IPS DF 19.7 (cell line): Measurements from ENCODE around the gene SLCO4A1.
"Not testable (repeated sequence)": the region's sequence is repeated elsewhere in the genome, so short reads cannot be mapped to it uniquely, and the experiment has no call there.

Source experiments
- DNase-seq: peaks from one replicate; pipeline ENCODE4 v3.0.0-alpha.2; 2013; ENCODE audit warnings: low read depth, low spot score

SLCO4A1 gene

DNA sequence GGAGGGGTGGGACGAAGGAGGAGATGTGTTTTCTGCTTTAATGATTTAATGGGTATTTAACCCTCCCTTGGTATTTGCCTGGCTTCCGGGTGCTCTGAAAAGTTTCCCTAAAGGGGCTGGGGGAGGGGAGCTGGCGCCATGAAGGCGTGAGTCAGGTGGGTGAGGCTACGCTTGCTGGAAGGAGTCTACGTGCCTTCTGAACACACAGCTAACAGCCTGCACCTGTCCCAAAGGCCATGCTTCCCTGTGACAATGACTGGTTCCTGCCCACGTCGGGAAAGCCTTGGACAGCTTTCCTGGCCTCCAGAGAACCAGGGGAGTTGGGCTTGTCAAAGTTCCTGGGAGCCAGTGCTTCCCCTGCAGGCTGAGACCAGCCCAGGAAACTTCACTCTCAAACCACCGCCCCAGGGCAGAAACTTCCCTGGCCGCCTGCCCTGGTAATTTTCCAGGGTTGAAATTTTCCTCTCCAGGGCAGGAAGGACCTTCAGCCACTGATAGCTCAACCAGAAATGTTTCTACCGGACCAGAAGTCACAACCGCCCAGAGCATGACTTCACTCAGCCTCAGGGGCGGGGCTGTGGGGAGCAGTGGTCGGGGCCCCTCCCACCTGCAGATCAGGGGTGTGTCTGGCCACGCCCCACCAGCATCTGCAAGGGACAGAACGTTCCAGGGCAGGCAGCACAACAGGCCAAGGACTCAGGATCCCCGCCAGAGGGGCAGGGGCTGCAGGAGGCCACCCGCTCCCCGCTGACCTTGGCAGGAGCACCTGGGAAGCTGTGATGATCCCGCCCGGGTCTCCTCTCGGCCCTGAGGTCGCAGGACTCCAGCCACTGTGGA, 18.6 kb upstream of the SLCO4A1 start:
- DNase-seq = no peak

DNA sequence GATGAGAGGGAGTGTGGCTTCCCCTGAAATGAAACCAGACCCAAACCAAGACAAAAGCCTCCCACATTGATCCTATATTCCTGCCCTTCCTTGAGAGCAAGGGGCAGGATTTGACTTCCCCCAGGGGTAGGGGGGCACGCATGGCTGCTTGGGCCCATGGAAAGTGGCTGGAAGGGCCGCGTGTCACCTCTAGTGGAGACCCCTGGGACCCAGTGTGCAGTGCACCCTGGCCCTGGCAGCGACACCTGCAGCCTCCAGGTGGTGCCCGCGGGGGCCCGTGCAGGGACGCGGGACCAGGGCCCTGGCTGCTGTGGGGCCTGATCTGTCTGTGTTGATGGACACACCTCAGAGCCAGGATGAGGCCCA, 18.0 kb upstream of the SLCO4A1 start:
- DNase-seq = no peak

DNA sequence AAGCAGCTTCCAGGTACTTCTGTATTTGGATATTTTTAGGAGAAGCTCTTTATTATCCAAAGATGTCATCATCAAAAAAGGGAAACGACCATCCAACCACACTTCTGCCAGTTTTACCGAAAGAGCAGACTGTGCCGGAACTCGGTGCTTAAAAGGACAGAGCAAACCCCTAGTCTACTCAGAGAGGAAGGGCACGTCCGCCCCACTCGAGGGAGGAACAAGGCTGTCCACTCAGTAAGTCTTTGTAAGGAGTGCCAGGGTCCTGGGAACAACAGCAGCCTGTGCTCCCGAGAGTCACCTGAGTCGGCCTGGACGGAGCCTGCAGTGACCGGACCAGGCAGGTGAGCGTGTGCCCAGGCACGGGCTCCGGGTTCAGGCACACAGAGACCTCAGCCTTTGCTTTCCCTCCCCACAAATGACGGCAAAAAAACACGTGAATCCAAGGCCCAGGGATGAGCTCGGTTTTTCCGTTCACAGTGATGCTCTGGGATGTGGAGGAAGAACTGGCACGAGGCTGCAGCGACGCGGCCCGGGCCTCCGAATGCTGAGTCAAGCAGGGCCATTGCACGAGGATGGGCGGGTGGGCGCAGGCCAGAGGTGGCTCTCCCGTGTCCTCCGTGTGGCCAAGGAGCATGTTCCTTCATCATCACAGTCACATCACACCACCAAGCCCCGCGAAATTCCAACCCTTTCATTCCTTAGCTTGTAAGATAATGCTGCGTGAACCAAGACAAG, 17.4 kb upstream of the SLCO4A1 start:
- DNase-seq = no peak

DNA sequence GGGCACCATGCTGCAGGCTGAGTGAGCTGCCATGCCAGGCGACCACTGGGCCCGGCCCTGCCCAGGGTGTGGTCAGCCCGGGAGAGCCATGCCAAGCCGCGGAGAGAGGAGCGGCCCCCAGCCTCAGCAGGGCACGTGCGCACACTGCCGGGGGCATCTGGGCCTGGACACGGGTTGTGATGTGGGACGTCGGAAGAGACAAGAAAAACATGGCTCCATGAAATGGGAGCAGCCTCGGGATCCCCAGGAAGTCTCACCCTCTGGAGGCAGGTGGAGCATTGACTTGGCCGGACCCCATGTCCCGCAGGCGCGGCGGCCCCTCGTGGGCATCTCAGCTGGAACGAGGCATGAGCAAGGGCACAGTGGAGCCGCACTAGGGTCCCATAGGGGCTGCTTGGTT, 16.8 kb upstream of the SLCO4A1 start:
- DNase-seq = no peak

GRCh38 chr20:62625921-62626547, 16.3 kb upstream of the SLCO4A1 start:
- DNase-seq = no peak

GRCh38 chr20:62627425-62627824, 14.9 kb upstream of the SLCO4A1 start:
- DNase-seq = not testable (repeated sequence)

DNA sequence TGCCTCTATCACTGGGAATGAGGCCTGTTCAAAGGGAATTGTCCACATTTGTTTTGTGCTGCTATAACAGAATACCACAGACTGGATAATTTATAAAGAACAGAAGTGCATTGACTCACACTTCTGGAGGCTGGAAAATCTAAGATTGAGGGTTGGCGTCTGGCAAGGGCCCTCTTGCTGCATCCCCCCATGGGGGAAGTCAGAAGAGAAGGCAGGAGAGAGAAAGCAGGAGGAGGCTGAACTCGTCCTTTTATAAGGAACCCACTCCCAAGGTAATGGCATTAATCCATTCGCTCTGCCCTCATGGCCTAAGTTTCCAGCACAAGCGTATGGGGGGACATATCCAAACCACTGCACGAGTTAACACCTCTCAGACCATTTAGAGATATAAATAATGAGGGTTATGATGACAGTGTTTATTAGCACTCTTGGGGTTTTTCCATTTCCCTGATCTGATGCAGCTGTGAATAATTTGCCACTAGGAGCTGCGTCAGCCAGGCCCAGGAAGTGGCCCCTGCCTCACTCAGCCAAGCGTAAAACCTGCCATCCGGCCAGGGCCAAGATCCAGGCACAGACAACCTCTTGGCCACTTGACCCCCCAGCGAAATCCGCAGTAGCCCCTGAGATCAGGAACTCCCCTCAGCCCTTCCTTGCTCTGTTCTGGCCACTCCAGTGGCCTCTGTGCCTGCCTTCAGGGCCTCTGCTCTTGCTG, 14.2 kb upstream of the SLCO4A1 start:
- DNase-seq = no peak

DNA sequence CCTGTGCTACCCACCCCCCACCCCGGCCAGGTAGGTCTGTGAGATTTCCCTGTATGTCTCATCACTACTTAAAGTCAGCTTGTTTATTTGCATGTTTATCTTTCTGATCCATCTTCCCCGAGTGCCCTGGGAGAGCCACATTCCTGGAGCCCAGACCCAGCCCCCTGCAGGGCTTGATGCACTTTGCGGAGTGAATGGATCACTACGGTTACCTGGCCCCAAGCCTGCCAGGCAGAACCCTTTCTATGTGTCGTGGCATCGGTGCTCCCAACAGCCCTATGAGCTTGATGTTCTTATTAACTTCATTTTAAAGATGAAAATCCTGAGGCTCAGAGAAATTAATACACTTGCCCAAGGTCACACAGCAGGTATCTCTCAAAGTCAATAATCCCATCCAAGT, 13.6 kb upstream of the SLCO4A1 start:
- DNase-seq = no peak

- DNase-seq = no peak
Observed at GRCh38 chr20:62629864-62630470, 12.3 kb upstream of the SLCO4A1 start.

DNA sequence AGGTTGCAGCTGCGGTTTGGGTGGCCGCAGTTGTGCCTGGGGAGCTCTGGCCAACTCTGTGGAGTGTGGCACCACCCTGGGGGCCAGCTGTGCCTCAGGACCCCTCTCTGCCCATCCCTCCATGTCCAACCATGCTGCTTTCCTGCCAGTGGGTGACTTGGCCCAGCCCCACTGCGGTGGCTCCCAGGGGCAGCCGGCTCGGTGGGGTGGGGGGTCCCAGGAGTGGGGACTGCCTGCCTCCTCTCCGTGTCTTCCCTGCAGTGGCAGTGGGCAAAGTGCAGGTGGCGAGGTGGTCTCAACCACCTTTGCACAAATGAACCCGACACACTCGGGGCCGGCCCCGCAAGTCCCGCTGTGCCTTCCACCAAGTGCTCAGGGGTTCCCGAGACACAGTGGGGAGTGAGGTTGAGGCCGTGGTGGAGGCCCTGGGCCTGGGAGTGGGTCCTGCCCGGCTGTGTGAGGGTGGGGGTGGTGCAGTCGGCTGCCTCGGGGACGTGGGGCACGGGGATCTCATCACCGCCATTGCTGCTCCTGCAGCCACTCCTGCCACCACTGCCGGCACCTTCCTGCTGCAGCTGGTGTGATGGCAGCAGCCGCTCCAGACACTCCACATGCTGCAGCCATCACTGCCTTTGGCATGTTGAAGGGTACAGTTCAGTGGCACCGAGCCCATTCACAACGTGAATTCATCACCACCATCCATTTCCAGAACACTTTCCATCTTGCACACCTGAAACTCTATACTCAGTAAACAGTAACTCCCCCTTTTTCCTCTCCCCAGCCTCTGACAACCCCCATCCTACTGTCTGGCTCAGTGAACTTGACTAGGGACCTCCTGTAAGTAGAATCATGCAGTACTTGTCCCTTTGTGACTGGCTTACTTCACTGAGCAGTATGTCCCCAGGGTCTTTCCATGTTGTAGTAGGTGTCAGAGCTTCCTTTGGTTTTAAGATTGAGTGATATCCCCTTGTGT, 10.7 kb upstream of the SLCO4A1 start:
- no peak for DNase-seq

DNA sequence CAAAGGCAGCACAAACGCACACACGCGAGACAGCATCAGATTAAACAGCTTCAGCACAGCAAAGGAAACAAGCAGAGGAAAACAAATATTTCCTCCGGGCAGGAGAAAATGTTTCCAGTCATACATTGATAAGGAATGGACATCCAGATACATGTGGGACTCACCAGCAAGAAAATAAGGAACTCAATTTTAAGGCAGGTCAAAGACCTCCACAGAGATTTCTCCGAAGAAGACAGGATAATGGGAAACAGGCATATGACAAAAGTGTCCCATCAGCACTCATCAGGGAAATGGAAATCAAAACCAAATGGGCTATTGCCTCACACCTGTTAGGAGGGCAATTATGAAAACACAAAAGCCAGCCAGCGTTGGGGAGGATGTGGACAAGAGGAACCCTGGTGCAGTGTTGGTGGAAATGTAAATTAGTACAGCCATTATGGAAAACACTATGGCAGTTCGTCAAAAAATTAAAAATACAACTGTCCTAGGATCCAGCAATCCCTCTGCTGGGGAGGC, 9.7 kb upstream of the SLCO4A1 start:
- DNase-seq = no peak

DNA sequence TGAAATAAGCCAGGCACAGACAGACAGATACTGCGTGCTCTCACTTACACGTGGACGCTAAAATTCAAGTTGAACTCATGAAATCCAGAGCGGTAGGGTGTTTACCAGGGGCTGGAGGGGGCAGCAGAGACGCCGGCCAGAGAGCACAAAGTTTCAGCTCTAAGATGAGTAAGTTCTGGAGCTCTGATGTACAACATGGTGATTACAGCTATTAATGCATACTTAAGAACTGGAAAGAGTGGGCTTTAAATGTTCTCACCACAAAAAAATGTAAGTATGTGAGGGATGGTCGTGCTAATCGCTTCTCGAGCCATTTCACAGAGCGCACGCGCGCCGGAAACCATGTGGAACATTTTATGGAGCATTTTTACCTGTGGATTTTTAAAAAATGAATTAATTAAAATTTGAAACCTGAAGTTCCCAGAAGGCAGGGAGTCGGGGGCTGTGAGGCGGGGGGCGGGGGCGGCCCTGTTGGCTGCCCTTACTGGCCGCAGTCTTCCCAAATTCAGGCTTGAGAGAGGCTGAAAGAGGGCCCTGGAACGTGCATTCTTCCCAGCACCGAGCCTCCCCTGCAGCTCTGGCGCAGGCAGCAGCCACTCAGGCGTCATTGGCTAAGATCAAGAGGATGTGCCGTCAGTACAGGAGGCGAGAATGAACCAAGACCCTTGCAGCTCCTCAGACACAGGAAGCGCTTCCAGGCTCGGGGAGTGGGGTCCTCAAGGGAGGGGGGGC, 8.5 kb upstream of the SLCO4A1 start:
- DNase-seq = no peak

DNA sequence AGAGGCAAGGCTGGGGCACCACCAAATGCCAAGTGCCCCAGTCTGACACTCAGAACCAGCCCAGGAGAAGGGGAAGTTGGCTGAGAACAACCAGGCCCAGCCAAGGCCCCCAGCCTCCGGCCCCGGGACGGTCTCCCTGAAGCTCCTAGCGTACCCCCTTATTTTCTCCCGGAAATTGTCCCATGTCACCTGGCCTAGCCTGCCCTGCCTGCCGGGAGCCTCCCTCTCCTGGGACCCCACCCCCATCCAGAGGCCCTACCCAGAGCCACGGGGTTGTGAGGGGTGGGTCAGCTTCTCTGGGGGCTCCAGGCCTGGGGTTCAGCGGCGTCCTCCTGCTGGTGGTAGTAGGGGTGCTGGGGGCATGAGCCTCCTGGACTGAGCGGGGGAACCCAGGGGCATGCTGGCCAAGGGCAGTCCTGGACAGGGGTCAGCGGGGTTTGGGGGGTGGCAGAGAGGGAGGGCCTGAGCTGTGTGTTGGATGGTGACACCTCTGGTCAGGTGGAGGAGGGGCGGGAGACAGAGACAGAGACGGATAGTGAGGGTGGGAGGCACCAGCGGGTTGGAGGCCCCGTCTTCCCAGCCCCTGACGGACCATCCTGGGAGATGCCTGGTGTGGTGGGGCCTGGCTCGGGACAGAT, 7.9 kb upstream of the SLCO4A1 start:
- no peak for DNase-seq

DNA sequence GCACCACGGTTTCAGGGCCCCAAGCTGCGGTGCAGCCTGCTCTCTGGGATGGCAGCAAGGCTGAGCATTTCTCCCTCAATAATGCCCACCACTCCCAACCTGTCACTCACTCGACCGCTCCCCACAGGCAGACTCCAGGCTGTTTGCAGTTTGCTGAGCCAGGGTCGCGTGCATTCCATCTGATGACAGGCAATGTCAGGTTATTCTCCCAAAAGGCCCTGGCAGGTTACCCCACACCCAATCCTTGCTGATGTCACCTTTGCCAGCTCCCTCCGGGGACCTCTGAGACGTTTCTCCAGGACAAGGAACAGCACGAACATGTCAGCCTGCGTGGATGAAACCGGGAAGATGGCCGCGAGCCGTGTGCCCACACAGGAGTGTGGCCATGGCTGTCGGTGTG, 7.1 kb upstream of the SLCO4A1 start:
- DNase-seq = no peak

DNA sequence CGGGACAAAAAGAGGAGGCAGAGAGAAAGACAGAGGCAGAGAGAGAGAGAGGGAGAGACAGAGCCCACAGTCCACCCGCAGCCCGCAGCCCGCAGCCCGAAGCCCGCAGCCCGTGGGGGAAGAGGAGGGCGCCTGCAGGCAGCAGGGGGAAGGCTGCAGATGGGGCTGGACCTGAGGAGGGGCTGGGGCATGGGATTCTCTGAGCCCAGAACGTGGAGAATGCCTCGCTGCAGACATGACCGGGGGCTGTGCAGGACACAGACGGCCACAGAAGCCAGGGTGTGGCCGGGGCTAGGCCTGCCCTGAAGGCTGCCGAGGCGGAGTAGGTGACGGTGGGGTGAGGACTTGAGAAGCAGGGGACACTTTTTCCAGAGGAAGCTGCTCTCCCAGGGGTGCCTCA, 6.5 kb upstream of the SLCO4A1 start:
- DNase-seq = no peak

GRCh38 chr20:62636446-62636845, 5.9 kb upstream of the SLCO4A1 start:
- no peak for DNase-seq

DNA sequence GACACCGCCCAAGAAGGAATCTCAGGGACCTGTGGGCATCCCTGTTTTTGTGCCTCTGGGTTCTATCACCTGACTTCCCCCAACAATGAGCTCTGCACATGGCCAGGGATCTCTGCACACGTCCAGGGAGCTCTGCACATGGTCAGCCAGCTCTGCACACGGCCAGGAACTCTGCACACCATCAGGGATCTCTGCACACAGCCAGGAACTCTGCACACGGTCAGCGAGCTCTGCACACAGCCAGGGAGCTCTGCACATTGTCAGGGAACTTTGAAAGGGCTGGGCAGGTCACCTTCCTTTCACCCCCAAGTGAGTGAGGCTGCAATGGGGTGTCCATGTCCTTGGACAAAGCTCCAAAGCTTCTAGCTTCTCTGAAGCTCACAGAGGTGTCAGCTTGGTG, 5.2 kb upstream of the SLCO4A1 start:
- DNase-seq = no peak

GRCh38 chr20:62637521-62638054, 4.7 kb upstream of the SLCO4A1 start:
- no peak for DNase-seq

GRCh38 chr20:62638055-62638570, 4.2 kb upstream of the SLCO4A1 start:
- DNase-seq = no peak
